WERI-Rb-1 (cell line): ENCODE data around the gene CDK3.
A peak's percentile ranks its signal among the peaks of the same experiment; 100 is the strongest.

Experiments
- DNase-seq: peaks from one replicate; pipeline ENCODE4 v3.0.0-alpha.2; 2020
- H3K27ac ChIP-seq: fragments of 250-450 bp; sonication (Bioruptor Pico); 2 replicates; pipeline ENCODE4 v1.5.1; 2020; ENCODE audit warnings: mild to moderate bottlenecking, moderate library complexity
- H3K27me3 ChIP-seq: fragments of 250-450 bp; sonication (Bioruptor Pico); 2 replicates; pipeline ENCODE4 v1.5.1; 2021; ENCODE audit warnings: mild to moderate bottlenecking, low read depth, moderate library complexity; ENCODE audit not compliant: insufficient read depth, severe bottlenecking
- H3K36me3 ChIP-seq: fragments of 250-450 bp; sonication (Bioruptor Pico); 2 replicates; pipeline ENCODE4 v1.5.1; 2020; ENCODE audit warnings: mild to moderate bottlenecking, moderate library complexity
- H3K4me3 ChIP-seq: 2 replicates; pipeline ENCODE4 v1.5.1; 2011; ENCODE audit warnings: low read depth, mild to moderate bottlenecking, control low read depth, low read length
- H3K9me3 ChIP-seq: fragments of 250-450 bp; sonication (Bioruptor Pico); 2 replicates; pipeline ENCODE4 v1.5.1; 2021; ENCODE audit warnings: mild to moderate bottlenecking, moderate library complexity; ENCODE audit not compliant: severe bottlenecking
- TF ChIP-seq, protein P1 (sequence below): IDR thresholded peaks from 2 replicates; pipeline ENCODE4 v1.5.1; 2011; ENCODE audit warnings: low read depth, mild to moderate bottlenecking, control low read depth, inconsistent platforms, low read length

The CDK3 gene

DNA sequence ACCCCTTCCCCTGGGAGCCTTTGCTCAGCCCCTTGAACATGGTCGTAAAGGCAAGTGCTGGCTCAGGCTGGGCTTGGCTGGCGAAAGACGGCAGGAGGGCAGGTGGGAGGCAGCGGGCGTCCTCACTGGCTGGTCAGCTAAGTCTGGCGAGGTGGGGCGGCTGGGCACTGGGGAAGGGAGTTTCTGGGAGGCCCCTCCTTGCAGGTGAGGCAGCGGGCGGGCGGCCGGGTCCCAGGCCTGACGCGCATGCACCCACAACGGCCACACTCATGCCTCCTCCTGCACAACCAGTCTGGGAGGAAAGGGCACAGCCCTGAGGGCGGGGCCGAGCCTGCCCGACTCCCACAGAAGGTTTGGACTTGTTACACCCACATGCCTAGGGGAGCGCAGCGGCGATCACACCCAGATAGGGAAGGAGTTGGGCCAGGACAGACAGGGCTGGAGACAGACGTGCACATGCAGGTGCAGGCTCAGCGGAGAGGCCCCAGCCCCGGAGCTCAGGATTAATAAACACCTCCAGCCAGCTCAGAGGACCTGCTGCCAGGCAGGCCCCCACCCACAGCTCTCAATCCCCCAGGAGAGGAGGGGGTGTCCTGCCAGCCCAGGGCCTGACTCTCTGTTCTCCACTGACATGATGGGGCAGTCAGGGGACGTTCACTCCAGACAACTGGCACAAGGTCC lies 26.6 kb downstream of the CDK3 start, which contains the start of gene EVPL:
Gene EVPL, minus strand, starts transcription at position 148 of the 681 bp plus-strand sequence. Its CDS starts 108 bp downstream, at position 40.
- TF ChIP-seq, protein P1, sequence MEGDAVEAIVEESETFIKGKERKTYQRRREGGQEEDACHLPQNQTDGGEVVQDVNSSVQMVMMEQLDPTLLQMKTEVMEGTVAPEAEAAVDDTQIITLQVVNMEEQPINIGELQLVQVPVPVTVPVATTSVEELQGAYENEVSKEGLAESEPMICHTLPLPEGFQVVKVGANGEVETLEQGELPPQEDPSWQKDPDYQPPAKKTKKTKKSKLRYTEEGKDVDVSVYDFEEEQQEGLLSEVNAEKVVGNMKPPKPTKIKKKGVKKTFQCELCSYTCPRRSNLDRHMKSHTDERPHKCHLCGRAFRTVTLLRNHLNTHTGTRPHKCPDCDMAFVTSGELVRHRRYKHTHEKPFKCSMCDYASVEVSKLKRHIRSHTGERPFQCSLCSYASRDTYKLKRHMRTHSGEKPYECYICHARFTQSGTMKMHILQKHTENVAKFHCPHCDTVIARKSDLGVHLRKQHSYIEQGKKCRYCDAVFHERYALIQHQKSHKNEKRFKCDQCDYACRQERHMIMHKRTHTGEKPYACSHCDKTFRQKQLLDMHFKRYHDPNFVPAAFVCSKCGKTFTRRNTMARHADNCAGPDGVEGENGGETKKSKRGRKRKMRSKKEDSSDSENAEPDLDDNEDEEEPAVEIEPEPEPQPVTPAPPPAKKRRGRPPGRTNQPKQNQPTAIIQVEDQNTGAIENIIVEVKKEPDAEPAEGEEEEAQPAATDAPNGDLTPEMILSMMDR, result no peak
- Histone ChIP-seq H3K27ac (peak within 1 kb of the TSS; percentile 64), H3K4me3 (peak within 1 kb of the TSS; percentile 23), H3K36me3 (no peaks in the 10 kb centered on the region; the same call in 1 of the 2 replicates), H3K27me3 (no peaks in the 10 kb centered on the region), H3K9me3 (peaks cover 3% of the 10 kb centered on the region)
- peak; percentile 84 for DNase-seq

DNA sequence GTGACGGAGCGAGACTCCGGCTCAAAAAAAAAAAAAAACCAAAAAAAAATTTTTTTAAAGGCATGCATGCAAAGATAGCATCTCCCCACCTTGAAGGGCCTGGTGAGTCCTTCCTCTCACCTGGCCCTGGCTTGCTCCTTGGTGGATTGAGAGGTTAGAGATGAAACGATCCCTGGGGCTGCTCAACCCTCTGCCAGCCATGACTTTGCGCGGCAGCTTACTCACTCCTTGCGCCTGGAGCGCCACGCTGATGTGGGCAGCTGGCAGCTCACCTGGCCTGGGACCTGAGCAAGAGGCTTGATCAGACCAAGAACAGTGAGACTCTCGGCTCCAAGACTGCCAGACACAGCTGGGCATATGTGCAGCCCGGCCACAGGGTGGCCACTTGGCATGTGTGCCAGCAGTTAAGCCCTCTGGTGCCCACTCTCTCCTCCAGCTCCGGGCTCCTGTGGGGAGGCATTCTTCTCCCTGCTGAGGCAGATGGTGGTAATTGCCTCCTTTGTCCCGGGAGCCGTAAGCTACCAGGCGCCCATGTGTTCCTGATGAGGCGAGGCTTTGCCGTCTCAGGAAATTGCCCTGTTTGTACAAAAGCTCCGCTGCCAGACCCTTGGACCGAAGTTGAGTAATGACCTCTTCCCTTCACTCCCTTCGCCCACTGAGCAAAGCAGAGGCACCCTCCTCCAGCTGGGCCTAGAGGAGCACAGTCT lies 31.6 kb downstream of the CDK3 start:
- Histone ChIP-seq H3K27me3 (no peaks in the 10 kb centered on the region), H3K4me3 (no peak overlapping the region), H3K27ac (no peak overlapping the region), H3K9me3 (peaks cover 7% of the 10 kb centered on the region), H3K36me3 (peaks cover 4% of the 10 kb centered on the region; the same call in 1 of the 2 replicates)
- TF ChIP-seq, protein P1, result no peak
- DNase-seq, result no peak

DNA sequence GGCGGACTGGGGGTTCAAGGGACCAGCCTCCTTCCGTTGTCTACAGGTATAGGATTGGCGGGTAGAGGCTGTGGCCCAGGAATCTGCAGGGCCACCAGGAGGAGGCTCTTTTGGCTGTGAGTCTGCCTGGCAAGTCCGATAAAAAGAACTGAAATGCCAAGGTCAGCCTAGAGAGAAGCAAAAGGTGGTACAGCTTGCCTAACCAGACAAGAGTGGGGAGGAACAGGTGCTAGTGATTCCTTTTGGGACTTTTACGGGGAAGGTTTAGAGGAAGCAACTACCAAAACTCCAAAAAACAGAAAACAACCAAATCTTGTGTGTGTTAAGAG lies 32.1 kb downstream of the CDK3 start:
- TF ChIP-seq, protein P1, result no peak
- Histone ChIP-seq H3K4me3 (no peak overlapping the region), H3K36me3 (peaks cover 6% of the 10 kb centered on the region), H3K27me3 (no peaks in the 10 kb centered on the region), H3K27ac (no peak overlapping the region), H3K9me3 (peaks cover 7% of the 10 kb centered on the region)
- DNase-seq, result no peak

DNA sequence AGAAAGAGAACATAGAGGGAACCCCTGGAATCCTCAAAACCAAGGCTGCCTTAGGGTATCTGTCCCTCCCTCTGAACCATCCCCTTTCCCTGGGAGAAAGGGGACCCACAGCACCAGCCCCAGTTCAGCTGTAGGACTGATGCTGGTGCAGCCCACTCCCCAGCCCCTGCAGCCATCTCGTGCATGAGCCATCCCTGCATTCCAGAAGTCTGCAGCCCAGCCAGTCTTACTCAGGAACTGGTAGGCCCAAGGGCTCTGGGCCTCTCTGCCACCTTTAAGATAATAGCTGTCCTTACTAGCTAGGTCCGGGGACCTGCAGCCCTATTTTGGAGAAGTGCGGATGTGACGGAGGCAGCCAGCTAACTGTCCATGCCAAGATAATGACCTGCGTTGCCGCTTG lies 32.5 kb downstream of the CDK3 start:
- Histone ChIP-seq H3K9me3 (peaks cover 7% of the 10 kb centered on the region), H3K4me3 (no peak overlapping the region), H3K27me3 (no peaks in the 10 kb centered on the region), H3K27ac (no peak overlapping the region), H3K36me3 (peaks cover 10% of the 10 kb centered on the region)
- no peak for DNase-seq
- TF ChIP-seq, protein P1, result no peak

DNA sequence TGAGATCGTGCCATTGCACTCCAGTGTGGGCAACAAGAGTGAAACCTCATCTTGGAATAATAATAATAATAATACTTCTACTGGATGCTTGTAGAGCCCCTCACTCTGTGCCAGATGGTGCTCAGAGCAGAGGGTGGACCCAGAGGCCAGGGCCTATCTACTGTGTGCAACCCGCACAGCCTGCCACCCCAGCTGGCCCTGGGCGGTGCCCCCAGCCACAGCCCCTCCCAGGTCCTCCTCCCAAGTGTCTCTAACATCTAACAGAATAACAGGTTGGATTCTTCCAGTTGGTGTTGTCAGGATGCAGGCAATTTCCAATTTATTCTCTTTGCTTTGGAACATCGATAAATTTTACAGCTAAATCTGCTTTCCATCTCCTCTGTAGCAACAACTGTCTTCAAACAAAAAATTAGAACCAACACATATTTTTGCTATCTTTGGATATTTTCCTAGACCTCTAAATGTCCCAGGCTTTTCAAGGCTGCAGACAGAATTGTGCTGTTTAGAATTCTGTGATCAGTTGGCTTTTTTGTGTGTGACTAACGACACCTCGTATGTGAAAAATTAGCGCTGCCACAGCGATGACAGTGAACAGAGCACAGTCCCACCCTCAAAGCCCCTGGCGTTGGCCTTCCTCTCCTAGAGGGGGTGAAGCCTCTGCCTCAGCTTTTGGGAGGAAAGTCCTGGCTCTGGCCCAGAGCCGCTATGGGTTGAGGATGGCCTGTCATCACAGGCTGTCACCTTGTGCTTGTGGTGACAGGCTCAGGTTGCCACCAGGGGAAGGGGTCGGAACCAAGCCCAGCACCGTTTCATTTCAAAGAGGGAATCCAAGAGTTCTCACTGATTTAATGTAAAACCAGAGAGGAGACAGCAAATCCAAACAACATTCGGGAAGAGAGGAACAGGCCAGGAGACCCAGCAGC lies 34.0 kb downstream of the CDK3 start:
- Histone ChIP-seq H3K27ac (no peak overlapping the region), H3K36me3 (peaks cover 26% of the 10 kb centered on the region), H3K4me3 (no peak overlapping the region), H3K27me3 (no peaks in the 10 kb centered on the region), H3K9me3 (peaks cover 7% of the 10 kb centered on the region)
- TF ChIP-seq, protein P1, result no peak
- DNase-seq, result no peak
